KOPT-K1 (cell line): ENCODE measurements around the gene DMGDH.

ENCODE experiments used
- H3K27ac ChIP-seq: fragments of 200-600 bp; sonication (generic); 2 replicates; pipeline ENCODE4 v1.5.1; 2016; ENCODE audit warnings: antibody characterized with exemption, mild to moderate bottlenecking, low read depth, low read length; ENCODE audit not compliant: poor library complexity, severe bottlenecking
- H3K36me3 ChIP-seq: fragments of 200-600 bp; sonication (generic); 2 replicates; pipeline ENCODE4 v1.5.1; 2017; ENCODE audit warnings: antibody characterized with exemption, mild to moderate bottlenecking, low read length, moderate library complexity; ENCODE audit not compliant: insufficient read depth
- H3K9me3 ChIP-seq: fragments of 200-600 bp; sonication (generic); 2 replicates; pipeline ENCODE4 v1.5.1; 2017; ENCODE audit warnings: antibody characterized with exemption, low read length, mild to moderate bottlenecking; ENCODE audit not compliant: insufficient read depth, poor library complexity, severe bottlenecking

Gene DMGDH

GRCh38 chr5:79080804-79081203 is 11.3 kb upstream of the DMGDH start:
- no peaks in the 10 kb centered on the region for H3K9me3 ChIP-seq
- no peaks in the 10 kb centered on the region for H3K36me3 ChIP-seq
- no peak overlapping the region for H3K27ac ChIP-seq

DNA sequence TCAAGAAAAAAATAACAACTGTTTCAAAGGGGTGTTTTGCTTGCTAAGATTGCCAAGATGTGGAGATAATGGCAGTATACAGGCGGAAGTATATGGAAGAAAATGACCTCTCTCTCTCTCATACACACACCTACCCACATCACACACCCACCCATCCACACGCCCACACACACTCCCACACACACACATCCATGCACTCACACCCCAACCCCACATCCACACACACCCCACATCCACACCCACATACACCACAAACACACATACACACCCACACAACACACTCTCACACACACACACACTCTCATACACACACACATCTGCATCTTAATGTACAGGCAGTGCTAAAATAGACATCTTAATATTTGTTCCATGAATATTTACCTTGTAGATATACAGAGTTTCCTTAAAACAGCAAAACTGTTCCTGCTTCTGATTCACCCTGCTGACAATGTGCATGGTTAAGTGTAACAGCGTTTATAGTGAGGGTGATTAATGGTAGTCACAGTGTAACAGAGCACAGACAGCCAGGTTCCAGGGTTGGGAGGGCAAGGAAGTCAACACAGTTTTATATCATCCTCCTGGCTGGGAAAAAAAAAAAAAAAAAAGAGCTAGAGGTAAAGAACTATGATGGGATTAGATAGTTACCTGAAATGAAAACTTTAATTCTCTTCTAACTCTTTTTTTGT is 8.3 kb upstream of the DMGDH start:
- Histone ChIP-seq H3K36me3 (no peaks in the 10 kb centered on the region), H3K9me3 (peaks cover 8% of the 10 kb centered on the region), H3K27ac (no peak overlapping the region)

- Histone ChIP-seq H3K9me3 (peaks cover 8% of the 10 kb centered on the region), H3K27ac (no peak overlapping the region)
Measured at GRCh38 chr5:79076819-79077218, 7.3 kb upstream of the DMGDH start.

GRCh38 chr5:79075646-79076426 is 6.4 kb upstream of the DMGDH start:
- H3K27ac ChIP-seq = no peak overlapping the region
- peaks cover 8% of the 10 kb centered on the region for H3K9me3 ChIP-seq
- H3K36me3 ChIP-seq = no peaks in the 10 kb centered on the region

More at GRCh38 chr5:79076819-79077218, 7.3 kb upstream of the DMGDH start:
- no peaks in the 10 kb centered on the region for H3K36me3 ChIP-seq

DNA sequence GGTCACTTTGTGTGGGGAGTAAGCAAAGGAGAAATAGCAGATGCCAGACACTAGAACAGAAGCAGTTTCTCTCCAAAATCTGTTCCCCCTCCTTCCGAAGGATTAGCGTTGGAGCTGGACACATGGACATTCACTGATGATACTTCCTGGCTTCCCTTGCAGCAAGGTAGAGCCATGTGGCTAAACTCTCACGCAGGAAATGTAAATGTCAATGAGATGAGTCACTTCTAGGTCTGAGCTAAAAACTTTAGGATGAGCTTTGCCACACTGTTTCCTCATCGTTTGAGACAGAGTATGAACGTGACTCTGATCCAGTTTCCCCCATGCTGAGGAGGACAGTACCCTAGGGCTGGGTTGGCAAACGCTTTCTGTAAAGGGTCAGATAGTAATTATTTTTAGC is 5.2 kb upstream of the DMGDH start:
- Histone ChIP-seq H3K9me3 (peaks cover 8% of the 10 kb centered on the region), H3K36me3 (no peaks in the 10 kb centered on the region), H3K27ac (no peak overlapping the region)

DNA sequence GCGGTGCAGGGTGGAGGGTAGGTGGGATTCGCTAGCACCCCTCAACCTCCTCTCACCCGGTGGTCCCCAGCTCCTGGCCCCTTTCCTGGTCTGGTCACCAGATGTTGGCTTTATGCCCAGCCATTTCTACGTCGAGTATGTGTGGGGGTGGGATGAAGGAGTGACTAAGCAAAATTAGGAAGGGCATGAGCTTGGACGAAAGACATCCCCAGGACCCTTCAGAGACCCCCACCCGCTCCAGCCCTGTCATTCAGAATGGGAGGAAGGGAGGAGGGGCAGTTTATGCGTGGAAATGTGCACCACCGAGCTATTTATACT is 835 bp upstream of the DMGDH start:
- H3K27ac ChIP-seq = no peak overlapping the region
- H3K9me3 ChIP-seq = peaks cover 8% of the 10 kb centered on the region
- H3K36me3 ChIP-seq = no peaks in the 10 kb centered on the region

DNA sequence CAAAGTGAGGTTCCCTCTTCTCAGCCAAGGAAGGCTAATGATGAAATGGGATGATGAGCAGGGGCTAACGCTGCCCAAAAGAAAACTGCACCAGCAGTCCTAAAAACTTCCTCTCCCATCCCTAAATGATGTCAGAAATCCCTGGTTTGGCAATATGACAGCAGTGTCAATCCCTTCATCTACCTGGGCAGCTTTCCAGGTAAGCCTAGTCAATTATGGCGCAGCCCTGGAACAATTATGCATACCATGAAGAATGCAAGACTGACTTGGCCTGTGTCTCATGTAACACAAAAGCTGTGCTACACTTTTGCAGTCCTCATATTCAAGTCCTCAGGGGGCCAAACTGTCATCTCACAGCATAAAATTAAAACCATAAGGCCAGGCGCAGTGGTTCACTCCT is 7.0 kb downstream of the DMGDH start:
- Histone ChIP-seq H3K36me3 (no peaks in the 10 kb centered on the region), H3K9me3 (no peaks in the 10 kb centered on the region), H3K27ac (no peak overlapping the region)

- Histone ChIP-seq H3K36me3 (no peaks in the 10 kb centered on the region), H3K9me3 (no peaks in the 10 kb centered on the region), H3K27ac (no peak overlapping the region)
Measured at GRCh38 chr5:79059674-79060073, 9.8 kb downstream of the DMGDH start.

DNA sequence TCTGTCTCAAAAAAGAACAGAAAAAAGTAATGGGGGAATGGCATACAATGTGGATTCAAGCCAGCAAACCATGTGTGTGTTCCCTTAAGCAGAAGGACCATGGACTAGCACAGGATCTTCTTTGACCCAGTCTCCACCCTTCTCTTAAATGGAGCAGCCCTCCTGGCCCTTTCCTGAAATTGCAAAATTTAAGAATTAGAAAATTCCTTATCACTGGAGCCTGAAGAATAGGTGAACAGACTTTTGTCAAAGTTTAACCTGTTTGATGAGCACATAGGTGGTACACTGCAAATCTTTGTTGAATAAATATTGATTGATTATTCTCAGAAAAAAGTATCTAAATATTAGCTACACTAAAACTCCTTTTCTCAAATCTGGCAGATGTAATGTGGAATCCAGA is 12.6 kb downstream of the DMGDH start:
- Histone ChIP-seq H3K36me3 (no peaks in the 10 kb centered on the region), H3K9me3 (peaks cover 9% of the 10 kb centered on the region), H3K27ac (no peak overlapping the region)

DNA sequence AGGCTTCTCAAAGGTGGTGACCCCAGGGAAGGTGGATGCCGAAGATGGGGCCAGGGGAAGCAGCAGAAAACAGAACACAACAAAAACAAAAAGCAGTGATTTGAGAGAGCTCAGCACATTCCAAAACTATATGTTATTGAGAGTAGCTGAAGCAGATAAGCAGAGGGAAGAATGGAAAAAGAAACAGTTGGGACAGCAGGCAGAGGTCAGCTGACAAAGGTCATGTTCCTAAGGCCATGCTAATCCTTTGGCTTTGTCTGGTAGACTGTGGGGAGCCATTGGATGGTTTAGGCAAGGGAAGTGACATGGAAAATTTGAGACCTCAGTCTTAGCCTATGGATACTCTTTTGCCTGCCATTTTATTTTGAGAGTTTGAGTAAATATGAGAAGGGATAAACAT is 14.5 kb downstream of the DMGDH start:
- H3K9me3 ChIP-seq = peaks cover 10% of the 10 kb centered on the region
- H3K27ac ChIP-seq = no peak overlapping the region
- no peaks in the 10 kb centered on the region for H3K36me3 ChIP-seq

DNA sequence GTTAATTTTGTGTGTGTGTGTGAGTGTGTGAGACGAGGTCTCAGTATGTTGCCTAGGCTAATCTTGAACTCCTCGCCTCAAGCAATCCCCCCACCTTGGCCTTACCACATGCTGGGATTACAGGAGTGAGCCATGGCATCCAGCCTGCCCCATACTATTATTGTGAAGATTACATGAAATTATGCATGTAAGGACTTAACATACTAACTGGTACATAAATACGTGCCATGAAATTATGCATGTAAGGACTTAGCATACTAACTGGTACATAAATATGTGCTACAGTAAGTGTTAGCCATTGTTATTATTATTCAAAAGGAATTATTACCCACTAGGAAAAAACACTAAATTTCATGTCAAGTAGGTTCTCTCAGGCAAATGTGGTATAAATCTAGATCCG is 16.2 kb downstream of the DMGDH start:
- no peaks in the 10 kb centered on the region for H3K36me3 ChIP-seq
- peaks cover 10% of the 10 kb centered on the region for H3K9me3 ChIP-seq
- H3K27ac ChIP-seq = no peak overlapping the region

- Histone ChIP-seq H3K27ac (no peak overlapping the region), H3K9me3 (peaks cover 10% of the 10 kb centered on the region), H3K36me3 (no peaks in the 10 kb centered on the region)
Measured at GRCh38 chr5:79050498-79050897, 19.0 kb downstream of the DMGDH start.

DNA sequence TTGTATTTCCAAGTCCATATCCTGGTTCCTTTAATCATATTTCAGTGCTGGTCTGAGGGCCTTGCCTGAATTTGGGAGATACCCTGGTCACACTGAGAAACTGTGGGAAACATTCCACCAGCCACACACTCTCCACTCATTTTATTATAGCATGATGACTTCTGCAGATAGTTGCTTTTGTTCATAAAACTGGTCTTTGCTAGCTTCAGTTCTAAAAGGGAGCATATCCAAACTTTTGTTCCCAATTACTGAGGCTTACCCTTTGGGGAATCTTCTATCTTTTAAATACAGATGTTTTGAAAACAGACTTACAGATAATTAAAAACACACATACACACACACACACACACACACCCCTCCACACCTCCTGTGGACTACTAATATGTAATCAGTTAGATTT is 21.0 kb downstream of the DMGDH start:
- no peak overlapping the region for H3K27ac ChIP-seq
- no peaks in the 10 kb centered on the region for H3K36me3 ChIP-seq
- peaks cover 10% of the 10 kb centered on the region for H3K9me3 ChIP-seq

DNA sequence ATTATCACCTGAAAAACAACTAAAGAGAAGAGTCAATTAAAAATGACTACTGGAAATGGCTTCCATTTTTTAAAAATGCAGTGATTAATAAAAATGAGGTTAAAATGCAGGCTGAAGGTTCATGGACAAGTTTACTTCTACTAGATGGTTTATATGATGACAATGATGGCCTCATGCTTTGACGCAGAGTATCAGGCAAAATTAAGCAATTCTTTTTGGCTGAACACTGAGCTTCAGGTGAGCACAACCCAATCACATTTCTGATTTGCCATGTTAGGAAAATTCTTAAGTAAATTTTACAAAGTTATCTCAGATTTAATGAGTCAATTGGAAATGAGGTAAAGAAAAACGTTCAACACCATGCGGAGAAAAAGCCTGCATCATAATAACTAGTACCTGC is 22.3 kb downstream of the DMGDH start:
- peaks cover 5% of the 10 kb centered on the region for H3K9me3 ChIP-seq
- no peak overlapping the region for H3K27ac ChIP-seq
- H3K36me3 ChIP-seq = no peaks in the 10 kb centered on the region

DNA sequence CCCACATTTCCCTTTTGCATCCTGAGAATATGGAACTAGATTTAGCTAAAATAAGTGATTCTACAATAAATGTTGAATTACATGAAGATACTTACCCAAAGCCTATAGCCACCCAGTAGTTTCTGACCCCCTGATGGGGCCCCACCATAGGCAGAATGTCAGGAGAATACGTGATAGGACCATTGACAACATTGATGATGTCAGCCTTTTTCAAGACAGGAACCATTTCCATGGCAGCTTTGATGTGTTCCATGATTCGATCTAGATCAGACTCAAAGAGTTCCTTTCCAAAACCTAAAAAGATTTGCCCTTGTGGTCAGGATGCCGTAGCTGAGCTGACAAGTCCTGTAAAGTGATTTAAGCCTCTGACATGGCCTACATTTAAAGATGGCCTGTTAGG is 27.3 kb downstream of the DMGDH start:
- Histone ChIP-seq H3K9me3 (no peaks in the 10 kb centered on the region), H3K36me3 (no peaks in the 10 kb centered on the region)

DNA sequence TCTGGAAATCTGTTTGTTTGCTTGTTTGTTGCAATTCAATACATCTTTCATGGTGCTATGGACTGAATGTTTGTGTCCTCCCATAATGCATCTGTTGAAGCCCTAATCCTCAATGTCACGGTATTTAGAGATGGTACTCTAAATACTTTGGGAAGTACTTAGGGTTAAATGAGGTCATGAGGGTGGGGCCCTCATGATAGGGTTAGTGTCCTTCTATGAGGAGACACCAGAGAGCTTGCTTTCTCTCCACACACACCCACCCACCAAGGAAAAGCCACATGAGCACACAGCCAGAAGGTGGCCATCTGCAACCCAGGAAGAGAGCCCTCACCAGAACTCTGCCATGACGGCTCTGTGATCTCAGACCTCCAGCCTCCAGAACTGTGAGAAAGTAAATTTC is 32.7 kb downstream of the DMGDH start:
- peaks cover 6% of the 10 kb centered on the region for H3K9me3 ChIP-seq
- H3K36me3 ChIP-seq = no peaks in the 10 kb centered on the region
- no peak overlapping the region for H3K27ac ChIP-seq

More for the DNA sequence above, 27.3 kb downstream of the DMGDH start:
- H3K27ac ChIP-seq = no peak overlapping the region
